Mammary epithelial cell (primary cell): Measurements from ENCODE around the gene VSIG1.

ENCODE experiments used
- CTCF ChIP-seq, 2 donors: IDR thresholded peaks in 1 of 2; conservative IDR thresholded peaks in 1 of 2; 2 replicates each; pipeline ENCODE4 v1.5.1; 2011 to 2012; ENCODE audit warnings: inconsistent platforms in 2 of 2, low read length in 2 of 2, mild to moderate bottlenecking in 2 of 2, control low read depth in 1 of 2, low read depth in 1 of 2; ENCODE audit not compliant: insufficient read depth in 1 of 2; ENCODE audit errors: extremely low read depth in 1 of 2
- EZH2 ChIP-seq: IDR thresholded peaks from 2 replicates; pipeline ENCODE4 v1.6.1; 2012; ENCODE audit warnings: low read length, inconsistent platforms, borderline replicate concordance

- TF ChIP-seq CTCF (conservative IDR thresholded peaks at IDR 0.05 in 1 of 2, IDR thresholded peaks at IDR 0.05 in 1 of 2; ENCODE audit: extremely low read depth in 1 of 2, insufficient read depth in 1 of 2, low read depth in 1 of 2, low read length in 2 of 2) (no peak), EZH2 (no peak)
These were observed 46.5 kb downstream of the VSIG1 start, which contains the start of the genes ATG4A and PSMD10 for GRCh38 chrX:108091264-108091877.
